HG02623 (cell line): ENCODE data around the gene SPAG7.

Source experiments
- ATAC-seq: cut with Tn5 transposase; IDR thresholded peaks from one replicate; pipeline ENCODE4 v1.9.1; 2021; ENCODE audit warnings: moderate library complexity; ENCODE audit not compliant: unreplicated experiment

Gene SPAG7, protein sequence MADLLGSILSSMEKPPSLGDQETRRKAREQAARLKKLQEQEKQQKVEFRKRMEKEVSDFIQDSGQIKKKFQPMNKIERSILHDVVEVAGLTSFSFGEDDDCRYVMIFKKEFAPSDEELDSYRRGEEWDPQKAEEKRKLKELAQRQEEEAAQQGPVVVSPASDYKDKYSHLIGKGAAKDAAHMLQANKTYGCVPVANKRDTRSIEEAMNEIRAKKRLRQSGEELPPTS

DNA sequence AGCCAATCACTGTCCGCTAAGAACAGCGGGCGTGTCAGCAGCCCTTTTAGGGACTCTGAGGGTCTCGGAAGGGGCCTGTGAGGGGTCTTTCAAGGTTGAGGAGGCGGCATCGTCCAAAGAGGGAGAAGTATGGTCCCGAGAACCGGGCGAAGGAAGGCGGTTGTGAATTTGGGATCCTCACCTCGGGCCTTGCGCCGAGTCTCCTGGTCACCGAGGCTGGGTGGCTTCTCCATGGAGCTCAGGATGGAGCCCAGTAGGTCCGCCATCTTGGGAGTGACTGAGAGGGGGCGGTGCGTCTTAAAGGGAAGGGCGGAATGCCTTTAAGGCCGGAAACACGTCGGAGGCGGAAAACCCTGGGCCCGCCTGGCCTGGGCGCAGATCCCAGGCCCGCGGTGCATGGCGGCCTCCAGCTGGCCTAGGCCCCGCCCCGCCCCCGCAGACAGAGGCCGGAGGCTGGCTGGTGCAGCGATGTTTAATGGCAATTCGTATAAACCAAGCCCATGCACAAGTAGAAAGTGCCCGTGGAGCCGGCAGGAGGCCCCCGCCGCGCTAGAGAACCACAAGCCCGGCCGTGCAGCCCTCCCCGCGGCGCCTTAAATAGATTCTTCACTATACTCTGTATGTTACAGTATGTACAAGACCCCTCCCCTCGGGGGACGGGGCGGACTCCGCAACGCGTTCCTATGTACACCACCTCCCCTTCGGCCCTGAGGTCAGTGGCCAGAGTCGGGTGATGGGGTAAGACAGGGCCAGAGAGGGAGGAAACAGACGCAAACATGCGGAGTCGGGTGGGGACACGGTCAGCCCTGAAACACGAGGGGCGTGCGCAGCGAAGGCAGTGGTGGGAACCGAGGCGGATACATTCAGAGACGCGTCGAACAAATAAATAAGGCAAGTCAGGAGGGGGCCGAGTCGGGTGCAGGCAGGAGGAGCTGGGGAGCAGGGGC is at the start of gene SPAG7:
Gene SPAG7, minus strand, starts transcription at position 279 of the 947 bp plus-strand sequence. Its CDS starts 13 bp downstream, at position 266.
- ATAC-seq, result peak; percentile 50

DNA sequence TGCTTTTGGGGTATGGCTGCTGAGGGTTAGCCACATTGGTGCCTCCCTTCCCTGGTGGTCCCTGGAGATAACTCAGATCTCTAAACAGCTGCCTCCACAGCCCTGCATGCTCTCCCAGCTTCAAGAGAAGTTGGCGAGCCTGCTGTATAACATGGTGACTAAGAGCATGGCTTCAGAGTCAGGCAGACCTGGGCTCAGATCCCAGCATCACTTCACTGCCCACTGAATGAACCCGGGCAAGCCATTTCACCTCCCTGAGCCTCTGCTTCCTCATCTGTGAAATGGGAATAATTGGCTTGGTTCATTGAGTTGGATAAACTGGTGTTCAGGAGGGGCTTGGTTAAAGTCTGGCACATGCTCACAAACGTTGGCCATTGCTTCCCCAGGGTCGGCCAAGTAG is 46.7 kb upstream of the SPAG7 start:
- ATAC-seq, result no peak

DNA sequence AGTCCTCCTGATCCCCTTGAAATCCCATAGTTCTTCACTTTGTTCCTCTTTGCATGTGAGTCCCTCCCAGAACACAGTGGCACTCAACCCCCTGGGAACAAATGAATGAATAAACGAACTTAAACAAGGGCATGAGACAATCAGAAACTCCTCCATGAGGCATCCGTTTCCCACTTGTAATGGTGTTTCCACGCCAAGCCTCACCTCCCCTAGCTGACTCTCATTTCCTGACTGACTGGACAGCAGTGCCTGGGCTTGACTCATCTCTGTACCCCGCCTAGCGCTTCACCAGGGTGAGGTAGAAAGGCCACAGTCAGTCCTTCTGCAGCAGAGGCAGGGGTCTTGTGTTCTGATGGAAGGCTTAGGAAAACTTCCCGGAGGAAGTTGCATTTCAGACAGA is 44.3 kb upstream of the SPAG7 start:
- ATAC-seq, result no peak

DNA sequence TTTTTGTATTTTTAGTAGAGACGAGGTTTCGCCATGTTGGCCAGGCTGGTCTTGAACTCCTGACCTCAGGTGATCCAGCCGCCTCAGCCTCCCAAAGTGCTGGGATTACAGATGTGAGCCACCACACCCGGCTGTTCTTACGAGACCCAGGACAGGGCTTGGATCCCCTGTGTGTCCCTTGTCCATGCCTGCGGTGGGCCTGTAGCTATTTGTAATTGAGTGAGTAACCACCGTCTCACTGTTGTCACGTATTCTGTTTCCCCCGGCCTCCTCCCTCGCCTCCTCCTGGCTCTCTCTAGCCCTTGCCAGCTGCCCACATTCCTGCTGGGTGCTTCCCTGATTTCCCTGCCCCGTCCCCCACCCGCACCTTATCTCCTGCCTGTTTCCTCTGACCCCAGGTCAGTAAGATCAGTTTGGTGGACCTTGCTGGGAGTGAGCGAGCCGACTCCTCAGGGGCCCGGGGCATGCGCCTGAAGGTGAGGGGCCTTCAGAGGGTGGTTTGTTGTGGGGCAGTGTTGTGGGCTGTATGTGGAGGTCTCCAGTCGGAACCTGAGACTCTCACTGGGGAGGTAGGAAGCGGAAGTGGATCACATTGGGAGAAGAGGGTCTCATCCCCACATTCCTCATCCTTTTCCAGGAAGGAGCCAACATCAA is 35.7 kb upstream of the SPAG7 start:
- ATAC-seq, result no peak

DNA sequence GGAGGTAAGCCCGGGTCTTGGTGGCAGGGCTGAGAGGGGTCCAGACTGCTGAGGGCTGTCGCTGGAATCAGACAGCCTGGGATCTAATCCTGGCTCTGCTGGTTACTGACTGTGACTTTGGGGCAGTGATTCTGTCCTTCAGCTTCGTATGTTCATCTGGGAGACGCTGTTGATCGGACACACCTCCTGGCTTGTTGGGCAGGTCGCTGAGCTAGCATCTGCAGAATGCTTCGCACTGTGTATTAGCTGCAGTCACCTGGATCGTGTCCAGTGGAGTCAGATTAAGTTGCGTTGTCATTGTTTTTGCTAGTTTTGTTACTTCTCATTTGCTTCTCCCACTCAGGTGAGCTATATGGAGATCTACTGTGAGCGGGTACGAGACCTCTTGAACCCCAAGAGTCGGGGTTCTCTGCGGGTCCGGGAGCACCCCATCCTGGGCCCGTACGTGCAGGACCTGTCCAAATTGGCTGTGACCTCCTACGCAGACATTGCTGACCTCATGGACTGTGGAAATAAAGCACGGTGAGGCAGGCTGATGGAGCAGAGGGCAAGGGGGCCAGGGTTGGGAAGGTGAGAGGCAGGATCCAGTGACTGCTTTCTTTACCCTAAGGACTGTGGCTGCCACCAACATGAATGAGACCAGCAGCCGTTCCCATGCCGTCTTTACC is 34.6 kb upstream of the SPAG7 start:
- ATAC-seq, result no peak

DNA sequence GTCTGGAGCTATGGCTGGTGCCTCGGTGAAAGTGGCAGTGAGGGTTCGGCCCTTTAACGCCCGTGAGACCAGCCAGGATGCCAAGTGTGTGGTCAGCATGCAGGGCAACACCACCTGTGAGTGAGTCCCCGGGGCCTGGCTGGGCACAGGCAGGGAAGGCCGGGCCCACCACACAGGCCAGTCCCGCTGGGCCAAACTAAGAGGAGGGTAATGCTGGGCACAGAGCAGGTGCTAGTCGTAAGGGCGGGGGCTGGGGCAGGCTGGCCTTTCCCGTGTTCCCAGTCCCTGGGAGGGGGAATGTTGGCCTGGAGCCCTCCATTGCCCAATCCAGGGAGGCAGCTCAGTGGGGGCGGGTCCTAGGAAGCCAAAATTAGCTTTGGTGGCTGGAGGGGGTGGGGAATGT is 32.6 kb upstream of the SPAG7 start:
- ATAC-seq, result no peak

DNA sequence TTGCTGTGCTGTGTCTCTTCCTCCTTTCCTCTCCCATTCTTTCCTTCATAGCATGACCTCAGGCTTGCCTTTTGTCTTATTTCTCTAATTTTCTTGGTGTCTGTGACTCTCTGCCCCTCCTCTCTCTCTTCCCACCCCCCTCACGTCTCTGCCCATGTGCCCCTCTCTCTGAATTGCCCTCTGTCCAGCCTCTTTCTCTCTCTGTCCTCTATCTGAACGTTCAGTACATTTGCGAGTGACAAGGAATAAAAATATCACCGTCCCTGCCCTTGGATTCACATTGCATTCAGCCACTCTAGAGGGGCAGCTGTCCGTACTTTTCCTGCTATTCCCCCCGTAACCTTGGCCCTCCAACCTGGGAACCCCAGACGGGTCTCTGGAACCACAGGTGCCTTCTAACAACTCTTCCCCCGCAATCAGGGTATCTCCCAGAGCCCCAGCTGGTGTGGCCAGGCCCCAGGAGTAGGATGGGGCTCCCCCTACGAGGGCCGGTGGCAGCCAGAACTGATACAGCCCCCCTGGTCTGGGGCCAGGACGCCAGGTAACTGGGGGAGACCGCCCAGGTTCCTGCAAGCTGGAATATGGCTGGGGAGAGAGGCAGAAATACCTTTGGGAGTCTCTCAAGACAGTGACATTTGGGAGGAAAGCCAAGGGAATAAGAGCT is 31.9 kb upstream of the SPAG7 start:
- ATAC-seq, result no peak

DNA sequence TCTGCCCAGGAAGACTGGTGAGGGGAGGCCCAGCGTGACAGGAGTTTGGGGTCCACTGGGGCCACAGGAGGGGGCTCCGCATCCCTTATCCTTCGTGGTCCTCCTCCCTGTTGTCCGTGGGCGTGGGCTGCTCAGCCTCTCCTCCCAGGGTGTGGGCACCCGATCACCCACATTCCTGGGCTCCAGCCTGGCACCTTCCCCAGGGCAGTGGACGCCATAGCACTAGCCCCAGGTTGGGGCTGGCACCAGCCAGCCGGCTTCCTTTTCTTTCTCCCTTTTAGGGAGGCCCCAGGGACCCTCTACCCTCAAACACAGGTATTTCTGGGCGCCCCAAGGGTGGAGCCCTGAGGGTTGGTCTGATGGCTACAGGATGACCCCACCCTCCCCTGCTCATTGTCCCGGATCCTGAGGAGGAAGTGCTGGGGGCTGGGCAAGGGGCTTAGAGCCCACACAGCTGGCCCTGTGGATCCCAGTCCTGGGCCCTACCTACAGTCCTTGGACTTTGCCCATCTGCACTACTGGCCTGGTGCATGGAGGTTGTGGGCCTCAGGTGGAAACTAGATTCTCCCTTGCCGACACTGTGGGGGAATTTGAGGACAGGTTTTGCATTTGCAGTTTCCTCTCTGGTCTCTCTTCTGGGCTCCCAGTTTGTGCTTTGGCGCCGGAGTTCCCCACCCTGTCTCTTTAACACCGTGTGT is 31.3 kb upstream of the SPAG7 start:
- ATAC-seq, result no peak

DNA sequence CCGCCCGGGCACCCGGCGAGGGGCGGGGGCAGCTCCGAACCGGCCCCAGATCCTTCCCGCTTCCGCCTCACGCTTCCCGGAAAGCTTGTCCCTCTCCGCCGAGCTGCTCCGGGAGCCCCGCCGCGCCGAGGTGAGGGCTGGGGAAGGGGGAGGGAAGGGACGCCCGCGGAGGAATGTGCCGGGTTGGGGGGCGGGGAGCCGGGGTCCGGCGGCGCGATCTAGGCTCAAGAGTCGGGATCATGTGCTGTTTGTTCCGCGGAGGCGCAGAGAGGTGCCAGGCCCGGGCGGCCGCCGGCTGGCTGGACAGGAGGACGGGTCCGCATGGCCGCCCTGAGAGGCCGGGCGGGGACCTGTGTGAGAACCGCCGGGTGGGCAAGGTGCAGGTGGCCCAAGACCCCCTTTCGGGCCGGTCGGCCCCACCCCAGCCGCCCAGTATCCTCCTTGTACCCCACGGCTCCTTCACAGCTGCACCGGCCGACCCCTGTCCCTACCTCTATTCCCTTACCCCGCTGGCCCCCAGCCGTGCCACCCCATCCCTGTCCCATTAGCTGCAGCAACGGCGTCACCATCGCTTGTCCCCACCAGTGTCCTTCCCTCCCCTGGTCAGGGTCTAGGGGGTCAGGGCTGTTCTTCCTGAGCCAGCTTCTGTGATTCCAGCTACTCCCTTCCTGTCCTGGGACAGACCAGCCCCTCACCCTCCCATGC is 30.6 kb upstream of the SPAG7 start:
- peak; percentile 14 for ATAC-seq

DNA sequence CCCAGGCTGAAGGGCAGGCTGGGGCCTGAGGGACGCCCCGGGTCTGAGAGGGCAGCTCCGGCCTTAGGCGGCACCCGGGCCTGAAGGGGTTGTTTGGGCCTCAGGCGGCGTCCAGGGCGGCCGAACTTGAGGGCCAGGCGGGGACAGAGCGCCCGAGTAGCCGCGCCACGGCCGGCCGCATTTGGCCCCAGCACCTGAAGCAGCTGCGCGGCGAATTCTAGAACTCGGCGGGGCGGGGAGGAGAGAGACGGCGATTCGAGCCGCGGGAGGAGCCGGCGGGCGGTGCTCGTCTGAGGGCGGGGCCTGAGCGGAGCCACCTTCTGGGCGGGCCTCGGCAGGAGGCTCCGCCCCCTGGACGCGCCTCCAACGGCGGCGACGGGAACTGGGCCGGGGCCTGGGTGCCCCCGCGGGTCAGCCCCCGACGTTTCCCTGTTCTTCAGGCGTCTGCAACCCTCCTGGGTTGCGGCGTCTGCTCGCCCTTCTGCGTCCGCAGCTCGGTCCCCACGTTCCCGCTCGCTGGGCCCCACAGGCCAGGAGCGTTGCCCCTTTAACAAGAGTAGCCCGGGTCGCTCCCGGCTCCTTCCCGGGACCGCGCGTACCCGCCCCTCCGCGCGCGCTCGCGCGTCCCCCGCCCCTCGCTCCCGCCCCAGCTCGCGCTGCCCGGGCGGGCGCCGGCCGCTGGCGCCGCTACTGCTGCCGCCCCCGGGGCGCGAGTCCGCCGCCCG is 29.8 kb upstream of the SPAG7 start, which contains the start of the genes INCA1 and KIF1C:
Gene INCA1, minus strand, starts transcription at position 221 of the 725 bp plus-strand sequence. CDS start 3,085 bp downstream, outside the sequence.
Gene KIF1C, plus strand, starts transcription at position 649 of the 725 bp plus-strand sequence. CDS start 2,297 bp downstream, outside the sequence.
- ATAC-seq, result peak; percentile 78

DNA sequence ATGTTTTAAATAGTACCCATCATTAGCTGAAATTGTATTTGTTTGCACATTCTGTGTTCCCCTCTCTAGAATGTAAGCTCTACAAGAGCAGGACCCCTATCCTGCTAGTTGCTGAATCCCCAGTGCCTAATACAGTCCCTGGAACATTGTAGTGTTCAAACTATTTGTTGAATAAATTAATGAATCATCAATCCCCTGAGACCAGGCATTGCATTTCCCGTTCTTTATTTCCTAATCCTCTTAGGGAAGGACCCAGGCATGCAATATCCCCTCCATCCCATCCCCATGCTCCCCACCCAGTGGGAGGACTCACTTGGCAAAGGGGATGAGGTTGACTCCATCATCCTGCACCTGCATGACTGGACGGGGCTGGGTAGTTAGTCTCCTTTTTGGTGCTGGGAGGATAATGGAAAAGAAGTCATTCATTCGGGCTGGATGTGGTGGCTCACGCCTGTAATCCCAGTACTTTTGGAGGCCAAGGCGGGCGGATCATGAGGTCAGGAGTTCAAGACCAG is 26.5 kb upstream of the SPAG7 start:
- ATAC-seq, result no peak

DNA sequence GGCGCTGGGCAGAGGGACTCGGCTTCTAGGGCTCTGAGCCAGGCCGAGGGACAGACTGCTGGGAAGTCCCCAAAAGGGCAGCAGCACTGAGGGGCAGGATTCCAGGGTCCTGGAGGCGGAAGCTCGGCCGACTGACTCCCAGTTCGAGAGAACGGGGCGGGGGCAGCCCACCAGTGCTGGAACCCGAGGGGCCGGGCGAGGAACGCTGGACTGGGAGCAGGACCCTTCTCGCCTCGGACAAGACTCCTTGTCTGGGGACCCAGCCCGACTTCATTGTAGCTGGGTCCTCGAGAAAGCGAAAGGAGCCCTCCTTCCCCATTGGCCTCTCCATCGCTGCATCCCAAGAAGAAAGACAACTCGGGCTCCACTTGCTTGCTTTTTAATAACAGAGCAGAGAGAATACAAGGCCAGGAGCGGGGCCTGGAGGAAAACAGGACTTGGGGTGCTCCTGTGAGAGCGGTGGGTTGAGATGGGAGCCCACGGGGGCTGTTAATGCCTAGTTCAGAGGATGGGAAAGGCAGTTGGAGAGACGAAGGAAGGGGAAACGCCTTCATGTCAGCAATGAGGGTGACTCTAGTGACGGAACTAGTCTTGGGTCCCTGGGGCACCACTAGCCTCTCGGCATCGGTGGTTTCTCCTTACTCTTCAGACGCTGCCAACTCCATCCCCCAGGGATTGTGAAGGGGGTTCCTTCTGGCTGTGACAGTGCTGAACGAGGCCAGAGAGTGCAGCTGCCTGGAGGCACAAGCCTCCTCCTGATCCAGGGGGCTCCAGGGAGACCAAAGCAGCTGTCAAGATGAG is 20.4 kb upstream of the SPAG7 start:
- ATAC-seq, result no peak

DNA sequence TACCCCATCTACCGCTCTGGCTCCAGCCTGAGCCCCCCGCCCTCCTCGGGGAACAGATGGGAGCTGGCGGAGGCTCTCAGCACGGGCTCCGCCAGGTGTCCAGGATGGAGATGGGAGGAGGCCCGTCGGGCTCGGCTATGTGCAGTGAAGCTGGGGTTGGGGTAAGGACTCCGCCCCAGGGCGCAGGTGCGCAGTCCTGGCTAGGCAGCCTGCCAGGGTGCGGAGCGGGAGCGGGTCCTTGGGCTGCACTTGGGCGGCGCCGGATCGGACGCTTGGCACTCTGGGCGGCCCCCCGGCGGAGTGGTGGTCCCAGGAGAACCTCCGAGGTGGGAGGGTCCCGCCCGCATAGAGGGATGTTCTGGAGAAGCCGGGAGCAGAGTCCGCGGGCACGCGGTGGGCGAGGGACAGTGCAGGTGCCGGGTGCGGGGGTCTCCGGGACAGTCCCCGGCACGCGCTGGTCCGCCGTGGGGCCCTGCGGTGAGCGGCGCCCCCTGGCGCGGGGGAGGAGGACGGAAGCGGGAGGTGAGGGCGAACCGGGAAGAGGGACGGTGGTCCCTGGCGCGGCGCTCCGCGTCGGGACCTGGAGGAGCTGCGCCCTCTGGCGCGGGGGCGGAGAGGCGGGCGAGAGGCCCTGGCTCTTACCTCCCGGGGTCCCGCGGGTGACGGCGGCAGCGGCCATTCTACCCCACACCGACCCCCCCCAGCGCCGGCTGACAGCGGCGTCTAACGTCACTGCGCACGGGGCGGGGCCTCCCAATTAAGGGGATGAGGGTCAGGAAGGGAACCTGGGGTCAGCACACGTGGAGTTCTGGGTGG is 19.5 kb upstream of the SPAG7 start, which contains the start of gene CAMTA2:
Gene CAMTA2, minus strand, starts transcription at position 725 of the 816 bp plus-strand sequence. CDS start 1,453 bp downstream, outside the sequence.
- ATAC-seq, result peak; percentile 56

DNA sequence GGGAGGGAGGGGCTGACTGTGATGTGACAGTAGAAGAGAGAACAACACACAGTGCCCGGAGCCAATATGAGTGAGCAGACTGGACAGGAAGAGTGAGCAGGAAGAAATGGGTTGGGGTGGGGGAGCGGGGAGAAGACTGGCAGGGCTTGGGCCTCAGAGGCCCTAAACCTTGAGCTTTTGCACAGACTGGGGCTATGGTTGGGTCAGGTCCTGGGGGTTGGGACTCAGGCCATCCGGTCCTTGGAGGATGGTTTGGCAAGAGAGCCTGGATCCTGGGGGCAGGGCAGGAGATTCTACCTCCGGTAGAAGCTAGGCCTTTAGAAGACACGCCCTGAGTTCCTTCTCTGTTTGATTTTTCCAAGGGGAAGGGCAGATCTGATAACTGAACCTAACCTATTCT is 18.8 kb upstream of the SPAG7 start:
- no peak for ATAC-seq

DNA sequence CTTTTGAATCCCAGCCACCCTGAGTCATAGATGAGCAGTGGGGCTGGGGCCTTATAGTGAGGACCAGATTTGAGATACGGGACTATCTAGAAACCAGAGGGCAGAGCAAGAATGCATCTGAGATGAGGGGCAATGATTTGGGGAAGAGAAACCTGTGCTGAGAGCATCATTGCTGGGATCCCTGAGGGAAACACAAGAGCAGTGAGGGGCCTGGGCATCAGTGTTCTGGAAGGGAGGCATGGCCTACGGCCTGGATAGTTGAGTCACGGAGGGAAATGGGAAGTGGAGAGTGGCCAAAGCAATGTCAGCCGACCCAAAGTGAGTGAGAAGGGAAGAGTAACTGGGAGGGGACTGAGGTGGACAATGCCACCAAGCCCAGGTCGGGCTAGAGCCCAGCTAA is 14.7 kb upstream of the SPAG7 start:
- ATAC-seq, result no peak

DNA sequence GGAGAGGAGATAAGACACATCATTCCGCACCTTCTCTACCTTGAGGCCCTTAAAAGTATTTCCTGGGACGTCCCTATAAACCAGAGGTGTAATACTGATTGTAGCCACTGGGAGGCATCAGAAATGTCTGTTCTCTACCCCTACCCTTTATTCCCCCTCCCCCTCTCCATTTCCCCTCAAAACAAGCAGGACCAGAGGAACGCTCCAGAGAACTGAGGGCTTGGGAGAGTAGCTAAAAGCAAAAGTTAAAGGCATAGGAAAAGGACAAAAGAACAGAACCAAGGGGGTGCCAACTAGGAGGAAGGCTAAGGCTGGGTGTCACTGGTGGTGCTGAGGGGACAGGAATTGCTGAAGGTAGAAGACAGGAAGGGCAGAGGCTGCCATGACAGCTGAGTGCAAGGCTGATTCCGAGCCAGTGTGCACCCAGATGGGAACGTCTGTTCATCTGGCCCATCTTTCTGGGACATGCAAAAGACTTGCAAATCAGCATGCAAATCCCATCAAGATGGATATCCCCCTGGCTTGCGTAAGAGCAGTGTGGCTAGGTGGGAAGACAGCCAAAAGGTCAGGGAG is 13.1 kb upstream of the SPAG7 start:
- no peak for ATAC-seq
